GM10266 (cell line): Measurements from ENCODE around the gene SLC26A2.
"Not testable (repeated sequence)": the region's sequence is repeated elsewhere in the genome, so short reads cannot be mapped to it uniquely, and the experiment has no call there.

Experiments used
- DNase-seq: peaks from one replicate; pipeline ENCODE4 v3.0.0; 2012; ENCODE audit errors: extremely low spot score
- TF ChIP-seq, protein P1 (sequence below): IDR thresholded peaks from 2 replicates; pipeline ENCODE4 v1.5.1; 2012; ENCODE audit warnings: mild to moderate bottlenecking, low read depth; ENCODE audit not compliant: control insufficient read depth, insufficient read depth; ENCODE audit errors: missing control alignments

Gene SLC26A2

DNA sequence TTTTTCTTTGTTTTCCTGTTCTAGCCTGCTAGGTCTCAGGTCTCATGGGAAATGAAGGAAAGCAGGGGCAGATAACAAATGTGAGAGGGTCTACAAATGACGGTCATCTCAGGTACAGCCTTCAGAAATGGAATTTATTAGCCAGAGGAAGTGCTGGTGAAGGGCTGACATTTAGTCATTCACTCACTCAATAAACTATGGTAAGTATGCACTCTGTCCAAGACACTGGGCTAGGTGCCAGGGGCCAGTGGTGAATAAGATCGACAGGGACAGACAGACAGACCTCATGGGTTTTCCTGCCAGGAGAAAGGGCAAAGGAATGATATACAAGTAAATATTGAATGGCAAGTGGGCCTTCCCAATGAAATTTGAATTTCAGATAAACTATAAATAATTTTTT, 22.3 kb upstream of the SLC26A2 start:
- TF ChIP-seq, protein P1, sequence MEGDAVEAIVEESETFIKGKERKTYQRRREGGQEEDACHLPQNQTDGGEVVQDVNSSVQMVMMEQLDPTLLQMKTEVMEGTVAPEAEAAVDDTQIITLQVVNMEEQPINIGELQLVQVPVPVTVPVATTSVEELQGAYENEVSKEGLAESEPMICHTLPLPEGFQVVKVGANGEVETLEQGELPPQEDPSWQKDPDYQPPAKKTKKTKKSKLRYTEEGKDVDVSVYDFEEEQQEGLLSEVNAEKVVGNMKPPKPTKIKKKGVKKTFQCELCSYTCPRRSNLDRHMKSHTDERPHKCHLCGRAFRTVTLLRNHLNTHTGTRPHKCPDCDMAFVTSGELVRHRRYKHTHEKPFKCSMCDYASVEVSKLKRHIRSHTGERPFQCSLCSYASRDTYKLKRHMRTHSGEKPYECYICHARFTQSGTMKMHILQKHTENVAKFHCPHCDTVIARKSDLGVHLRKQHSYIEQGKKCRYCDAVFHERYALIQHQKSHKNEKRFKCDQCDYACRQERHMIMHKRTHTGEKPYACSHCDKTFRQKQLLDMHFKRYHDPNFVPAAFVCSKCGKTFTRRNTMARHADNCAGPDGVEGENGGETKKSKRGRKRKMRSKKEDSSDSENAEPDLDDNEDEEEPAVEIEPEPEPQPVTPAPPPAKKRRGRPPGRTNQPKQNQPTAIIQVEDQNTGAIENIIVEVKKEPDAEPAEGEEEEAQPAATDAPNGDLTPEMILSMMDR: no peak
- DNase-seq: no peak

DNA sequence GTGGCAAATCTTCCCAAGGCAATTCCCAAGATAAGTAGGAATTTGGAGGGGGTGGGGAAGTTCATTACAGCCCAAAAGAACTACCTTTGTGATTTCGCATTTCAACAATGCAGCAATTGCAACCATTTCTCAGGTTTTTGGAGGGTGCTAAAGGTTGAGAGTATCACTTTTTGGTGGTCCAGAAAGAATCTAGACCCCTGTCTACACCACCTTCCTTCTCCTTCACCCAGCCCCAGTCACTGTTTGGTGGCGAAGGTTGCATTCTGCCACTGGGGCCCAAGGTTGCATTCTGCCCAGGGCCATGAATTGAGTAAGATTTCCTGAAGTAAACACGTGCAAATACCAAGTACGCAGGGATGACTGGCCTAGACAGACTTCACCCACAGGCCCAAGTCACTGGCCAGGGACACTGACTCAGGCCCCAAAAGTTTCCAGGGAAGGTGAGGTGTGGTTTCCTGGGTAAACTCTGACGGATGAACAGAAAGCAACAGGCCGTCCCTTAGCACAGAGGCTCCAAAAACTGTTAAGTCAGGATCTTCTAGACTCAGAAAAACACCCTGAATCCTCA, 21.7 kb upstream of the SLC26A2 start:
- DNase-seq: no peak
- TF ChIP-seq, protein P1: no peak

DNA sequence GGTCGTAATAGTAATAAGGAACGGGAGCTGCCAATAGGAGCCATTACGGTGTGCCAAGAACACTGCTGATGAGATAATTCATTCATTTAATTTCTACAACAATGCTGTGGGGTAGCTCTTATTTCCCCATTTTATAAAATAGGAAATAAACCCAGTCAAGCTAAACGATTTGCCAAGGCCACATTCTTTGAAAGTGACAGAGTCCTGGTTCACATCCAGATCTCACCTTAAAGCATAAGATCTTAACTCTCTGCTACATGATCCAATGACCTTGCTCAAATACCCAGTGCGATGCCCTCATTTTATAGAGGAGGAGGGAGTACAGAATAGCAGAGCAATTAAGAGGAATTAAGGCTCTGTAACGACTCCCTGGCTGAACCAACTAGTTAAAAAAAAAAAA, 21.0 kb upstream of the SLC26A2 start:
- DNase-seq: no peak
- TF ChIP-seq, protein P1: no peak

DNA sequence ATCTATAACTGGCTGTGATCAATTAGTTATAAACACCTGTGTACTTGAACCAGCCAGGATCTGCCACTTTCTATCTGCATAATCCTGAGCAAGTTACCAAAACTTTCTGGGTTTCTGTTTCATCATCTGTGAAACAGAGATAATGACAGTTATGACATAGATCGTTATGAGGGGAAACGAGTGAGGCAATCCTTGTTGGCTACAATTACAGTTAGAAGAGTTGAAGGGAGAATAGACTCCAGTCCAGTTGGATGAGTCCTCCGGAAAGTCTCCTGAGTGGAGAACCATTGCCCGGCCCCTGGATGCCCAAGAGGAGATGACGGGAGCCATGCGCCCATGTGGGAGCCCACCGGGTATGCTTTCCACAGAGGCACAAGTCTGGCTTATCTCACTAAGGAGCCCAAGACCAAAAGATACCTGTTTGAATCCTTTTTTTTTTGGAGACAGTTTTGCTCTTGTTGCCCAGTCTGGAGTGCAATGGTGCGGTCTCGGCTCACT, 20.4 kb upstream of the SLC26A2 start:
- TF ChIP-seq, protein P1: no peak

DNA sequence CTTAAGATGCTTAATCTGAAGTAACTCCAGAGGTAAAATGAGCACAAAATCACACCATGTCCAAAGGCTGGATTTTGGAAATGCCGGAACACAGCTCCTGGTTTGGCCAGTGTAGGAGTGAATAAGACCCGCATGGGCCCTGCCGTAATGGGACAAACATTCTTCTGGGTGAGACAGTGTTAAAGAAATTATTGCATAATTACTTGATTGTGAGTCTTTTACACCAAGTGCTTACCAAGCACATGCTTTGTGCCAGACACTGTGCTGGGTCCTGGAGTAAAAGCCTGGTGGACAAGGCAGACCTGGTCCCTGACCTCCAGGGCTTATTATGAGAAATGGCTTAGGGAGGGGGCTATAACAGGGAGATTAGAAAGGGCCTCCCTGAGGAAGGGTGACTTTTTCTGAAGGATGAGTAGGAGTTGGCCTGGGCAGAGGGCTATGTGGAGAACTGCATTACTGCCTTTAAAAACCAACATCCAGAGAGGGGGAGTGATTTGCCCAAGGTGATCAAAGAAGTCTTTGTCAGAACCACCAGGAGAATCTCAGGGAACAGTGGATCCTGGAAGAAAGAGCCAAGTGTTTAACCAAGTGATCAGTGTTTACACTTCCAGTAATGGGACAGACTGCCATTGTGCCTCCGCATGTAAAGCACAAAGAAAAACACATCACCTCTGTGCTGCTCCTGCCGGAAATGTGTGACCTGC, 19.5 kb upstream of the SLC26A2 start:
- DNase-seq: no peak
- TF ChIP-seq, protein P1: no peak

More for the DNA sequence above, 20.4 kb upstream of the SLC26A2 start:
- no peak for DNase-seq

DNA sequence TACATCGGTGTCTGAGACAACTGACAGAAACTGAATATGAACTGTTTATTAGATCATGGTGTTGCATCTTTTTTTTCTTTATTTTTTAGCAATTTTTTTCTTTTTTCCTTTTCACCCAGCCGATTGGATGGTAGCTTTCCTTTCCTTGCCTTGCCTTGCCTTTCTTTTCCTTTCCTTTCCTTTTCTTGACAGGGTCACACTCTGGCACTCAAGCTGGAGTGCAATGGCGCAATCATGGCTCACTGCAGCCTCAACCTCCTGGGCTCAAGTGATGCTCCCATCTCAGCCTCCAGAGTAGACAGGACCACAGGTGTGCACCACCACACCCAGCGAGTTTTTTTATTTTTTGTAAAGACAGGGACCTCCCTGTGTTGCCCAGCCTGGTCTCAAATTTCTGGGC, 18.8 kb upstream of the SLC26A2 start:
- no peak for DNase-seq
- TF ChIP-seq, protein P1: no peak

DNA sequence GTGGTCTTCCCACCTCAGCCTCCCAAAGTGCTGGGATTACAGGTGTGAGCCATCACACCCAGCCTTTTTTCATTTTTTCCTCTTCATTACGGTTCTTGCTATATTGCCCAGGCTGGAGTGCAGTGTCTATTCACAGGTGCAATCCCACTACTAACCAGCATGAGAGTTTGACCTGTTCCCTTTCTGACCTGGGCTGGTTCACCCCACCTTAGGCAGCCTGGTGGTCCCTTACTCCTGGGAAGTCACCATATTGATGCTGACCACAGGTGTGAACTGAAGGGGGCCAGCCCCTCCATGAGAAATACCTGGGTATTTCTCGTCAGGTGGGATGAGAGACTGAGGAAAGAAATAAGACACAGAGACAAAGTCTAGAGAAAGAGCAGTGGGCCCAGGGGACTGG, 18.4 kb upstream of the SLC26A2 start:
- no peak for DNase-seq

DNA sequence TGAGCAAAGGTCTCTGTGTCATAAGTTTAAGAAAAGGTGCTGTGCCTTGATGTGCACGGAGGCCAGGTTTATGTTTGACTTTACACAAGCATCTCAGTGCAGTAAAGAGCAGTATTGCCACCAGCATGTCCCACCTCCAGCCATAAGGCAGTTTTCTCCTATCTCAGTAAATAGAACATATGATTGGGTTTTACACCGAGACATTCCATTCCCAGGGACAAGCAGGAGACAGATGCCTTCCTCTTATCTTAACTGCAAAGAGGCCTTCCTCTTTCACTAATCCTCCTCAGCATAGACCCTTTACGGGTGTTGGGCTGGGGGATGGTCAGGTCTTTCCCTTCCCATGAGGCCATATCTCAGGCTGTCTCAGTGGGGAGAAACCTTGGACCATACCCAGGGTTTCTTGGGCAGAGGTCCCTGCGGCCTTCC, 17.8 kb upstream of the SLC26A2 start:
- not testable (repeated sequence) for DNase-seq

More for the DNA sequence above, 18.4 kb upstream of the SLC26A2 start:
- TF ChIP-seq, protein P1: no peak

DNA sequence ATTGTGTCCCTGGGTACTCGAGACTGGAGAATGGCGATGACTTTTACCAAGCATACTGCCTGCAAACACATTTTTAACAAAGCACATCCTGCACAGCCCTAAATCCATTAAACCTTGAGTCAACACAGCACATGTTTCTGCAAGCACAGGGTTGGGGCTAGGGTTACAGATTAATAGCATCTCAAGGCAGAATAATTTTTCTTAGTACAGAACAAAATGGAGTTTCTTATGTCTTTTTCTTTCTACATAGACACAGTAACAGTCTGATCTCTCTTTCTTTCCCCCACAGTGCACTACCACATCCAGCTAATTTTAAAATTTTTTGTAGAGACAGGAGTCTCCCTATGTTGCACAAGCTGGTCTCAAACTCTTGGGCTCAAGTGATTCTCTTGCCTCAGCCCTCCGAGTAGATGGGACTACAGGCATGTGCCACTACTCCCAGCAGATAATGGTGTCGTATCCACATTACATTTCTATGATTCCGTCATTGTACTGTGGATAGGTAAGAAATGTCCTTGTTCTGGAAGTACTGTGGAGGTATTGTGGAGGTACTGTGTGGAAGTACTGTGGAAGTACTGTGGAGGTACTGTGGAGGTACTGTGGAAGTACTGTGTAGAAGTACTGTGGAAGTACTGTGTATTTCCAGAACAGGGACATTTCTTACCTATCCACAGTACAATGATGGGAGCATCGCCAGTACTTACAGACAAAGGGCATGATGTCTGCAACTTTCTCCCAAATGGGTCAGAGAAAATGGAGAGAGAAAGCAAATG, 17.2 kb upstream of the SLC26A2 start:
- DNase-seq: not testable (repeated sequence)
